Osteocyte (in vitro differentiated cells): ENCODE measurements around the gene EYA2. TPM values are rescaled to one million over a fixed set of nuclear protein-coding genes. Genes with fewer than 3 reads are reported as not detected.

Experiments used
- DNase-seq: peaks from one replicate; pipeline ENCODE4 v3.0.0; 2021; ENCODE audit warnings: mixed read lengths; ENCODE audit not compliant: unreplicated experiment; ENCODE audit errors: extremely low spot score
- H3K27ac Mint-ChIP-seq: one replicate; pipeline ENCODE4 v1.8.0; 2021; ENCODE audit warnings: mild to moderate bottlenecking, mixed read lengths; ENCODE audit not compliant: unreplicated experiment
- H3K27me3 Mint-ChIP-seq: one replicate; pipeline ENCODE4 v1.8.0; 2021; ENCODE audit warnings: mixed read lengths; ENCODE audit not compliant: unreplicated experiment
- H3K36me3 Mint-ChIP-seq: one replicate; pipeline ENCODE4 v1.8.0; 2021; ENCODE audit warnings: mixed read lengths; ENCODE audit not compliant: unreplicated experiment
- H3K4me1 Mint-ChIP-seq: one replicate; pipeline ENCODE4 v1.8.0; 2021; ENCODE audit warnings: mixed read lengths; ENCODE audit not compliant: unreplicated experiment
- H3K4me3 Mint-ChIP-seq: one replicate; pipeline ENCODE4 v1.8.0; 2021; ENCODE audit warnings: mild to moderate bottlenecking, moderate library complexity, mixed read lengths; ENCODE audit not compliant: unreplicated experiment
- H3K9me3 Mint-ChIP-seq: one replicate; pipeline ENCODE4 v1.8.0; 2021; ENCODE audit warnings: mixed read lengths; ENCODE audit not compliant: unreplicated experiment
- CTCF ChIP-seq: fragments of 200-600 bp; sonication (generic); IDR thresholded peaks from 2 replicates; pipeline ENCODE4 v1.5.0; 2021; ENCODE audit warnings: antibody characterized with exemption, mild to moderate bottlenecking, moderate library complexity
- total RNA-seq: library from RNA; stranded (reverse); gene quantifications from 2 replicates; pipeline ENCODE4 v1.2.1, GENCODE V29; 2021

The EYA2 gene
- total RNA-seq, 1 donor from 2014 or later, result not detected

GRCh38 chr20:46951405-46951804, 56.8 kb downstream of the EYA2 start:
- H3K4me1 Mint-ChIP-seq, result peaks cover 6% of the 10 kb centered on the region
- H3K4me3 Mint-ChIP-seq, result no peak overlapping the region
- peaks cover 3% of the 10 kb centered on the region for H3K9me3 Mint-ChIP-seq
- no peak for TF ChIP-seq CTCF
- no peak for DNase-seq
- H3K27me3 Mint-ChIP-seq, result peaks cover 16% of the 10 kb centered on the region
- no peak overlapping the region for H3K27ac Mint-ChIP-seq
- H3K36me3 Mint-ChIP-seq, result no peaks in the 10 kb centered on the region

- no peak overlapping the region for H3K27ac Mint-ChIP-seq
- TF ChIP-seq CTCF, result no peak
- H3K4me1 Mint-ChIP-seq, result peaks cover 6% of the 10 kb centered on the region
- H3K27me3 Mint-ChIP-seq, result peaks cover 15% of the 10 kb centered on the region
- peaks cover 5% of the 10 kb centered on the region for H3K9me3 Mint-ChIP-seq
- H3K36me3 Mint-ChIP-seq, result no peaks in the 10 kb centered on the region
- no peak overlapping the region for H3K4me3 Mint-ChIP-seq
- no peak for DNase-seq
These were observed 57.3 kb downstream of the EYA2 start for GRCh38 chr20:46951840-46952497.

GRCh38 chr20:46953596-46953995, 59.0 kb downstream of the EYA2 start:
- TF ChIP-seq CTCF, result no peak
- peaks cover 8% of the 10 kb centered on the region for H3K9me3 Mint-ChIP-seq
- DNase-seq, result no peak
- peaks cover 11% of the 10 kb centered on the region for H3K27me3 Mint-ChIP-seq
- no peak overlapping the region for H3K27ac Mint-ChIP-seq
- no peak overlapping the region for H3K4me3 Mint-ChIP-seq
- peaks cover 6% of the 10 kb centered on the region for H3K4me1 Mint-ChIP-seq
- no peaks in the 10 kb centered on the region for H3K36me3 Mint-ChIP-seq

- no peak for TF ChIP-seq CTCF
These were observed 59.9 kb downstream of the EYA2 start for GRCh38 chr20:46954490-46955038.

GRCh38 chr20:46955601-46956556, 61.2 kb downstream of the EYA2 start:
- Mint-ChIP-seq H3K27me3 (peaks cover 5% of the 10 kb centered on the region), H3K36me3 (no peaks in the 10 kb centered on the region), H3K4me3 (no peak overlapping the region), H3K27ac (no peak overlapping the region), H3K9me3 (peaks cover 8% of the 10 kb centered on the region), H3K4me1 (peaks cover 14% of the 10 kb centered on the region)
- no peak for TF ChIP-seq CTCF
- no peak for DNase-seq

More at GRCh38 chr20:46954490-46955038, 59.9 kb downstream of the EYA2 start:
- Mint-ChIP-seq H3K4me1 (peaks cover 13% of the 10 kb centered on the region), H3K4me3 (no peak overlapping the region), H3K36me3 (no peaks in the 10 kb centered on the region), H3K9me3 (peaks cover 8% of the 10 kb centered on the region), H3K27ac (no peak overlapping the region), H3K27me3 (peaks cover 11% of the 10 kb centered on the region)
- no peak for DNase-seq
